GM23338 (cell line): ENCODE data around the gene SLC35G2. TPM values are rescaled to one million over a fixed set of nuclear protein-coding genes. Genes with fewer than 3 reads are reported as not detected.

Experiments used
- ATAC-seq: fragments of 200-7000 bp; cut with Tn5 transposase; 3 replicates; pipeline ENCODE4 v1.9.1; 2020
- DNase-seq: peaks from one replicate; pipeline ENCODE4 v3.0.0-alpha.2; 2015; ENCODE audit warnings: low spot score
- H2AFZ ChIP-seq: fragments of 200-600 bp; sonication (generic); 2 replicates; pipeline ENCODE4 v1.8.0; 2016; ENCODE audit warnings: antibody characterized with exemption, mild to moderate bottlenecking, moderate library complexity
- H3F3A ChIP-seq: fragments of 200-600 bp; sonication (generic); replicated peaks from 2 replicates; pipeline ENCODE4 v1.8.0; 2017; ENCODE audit warnings: antibody characterized with exemption, mixed run types, low read depth
- H3K27ac ChIP-seq: fragments of 200-600 bp; sonication (generic); 2 replicates; pipeline ENCODE4 v1.6.1; 2016; ENCODE audit warnings: low read depth
- H3K27me3 ChIP-seq: fragments of 200-600 bp; sonication (generic); 2 replicates; pipeline ENCODE4 v1.8.0; 2016; ENCODE audit warnings: mild to moderate bottlenecking, mixed run types, moderate library complexity; ENCODE audit not compliant: insufficient read depth
- H3K36me3 ChIP-seq: fragments of 200-600 bp; sonication (generic); 2 replicates; pipeline ENCODE4 v1.8.0; 2016; ENCODE audit warnings: mild to moderate bottlenecking; ENCODE audit not compliant: insufficient read depth
- H3K4me1 ChIP-seq: fragments of 200-600 bp; sonication (generic); 2 replicates; pipeline ENCODE4 v1.8.0; 2016; ENCODE audit warnings: mild to moderate bottlenecking, moderate library complexity; ENCODE audit not compliant: insufficient read depth
- H3K4me2 ChIP-seq: fragments of 200-600 bp; sonication (generic); 2 replicates; pipeline ENCODE4 v1.7.1; 2017; ENCODE audit warnings: mixed run types
- H3K4me3 ChIP-seq: fragments of 200-600 bp; sonication (generic); 2 replicates; pipeline ENCODE4 v1.6.1; 2016; ENCODE audit warnings: mixed run types
- H3K79me2 ChIP-seq: fragments of 200-600 bp; sonication (generic); replicated peaks from 2 replicates; pipeline ENCODE4 v1.8.0; 2017; ENCODE audit warnings: mild to moderate bottlenecking; ENCODE audit not compliant: insufficient read depth
- H3K9me2 ChIP-seq: fragments of 200-600 bp; sonication (generic); 2 replicates; pipeline ENCODE4 v1.8.0; 2017; ENCODE audit not compliant: insufficient read depth
- H4K20me1 ChIP-seq: fragments of 200-600 bp; sonication (generic); replicated peaks from 2 replicates; pipeline ENCODE4 v1.8.0; 2017; ENCODE audit warnings: mild to moderate bottlenecking; ENCODE audit not compliant: insufficient read depth
- H3K27ac Mint-ChIP-seq: 2 replicates; pipeline ENCODE4 v1.8.0; 2020; ENCODE audit warnings: inconsistent platforms, mild to moderate bottlenecking, moderate library complexity, mixed read lengths
- H3K27me3 Mint-ChIP-seq: 3 replicates; pipeline ENCODE4 v1.8.0; 2022; ENCODE audit warnings: low read depth, mild to moderate bottlenecking, moderate library complexity, mixed read lengths, inconsistent platforms; ENCODE audit not compliant: insufficient read depth, poor library complexity
- H3K36me3 Mint-ChIP-seq: 3 replicates; pipeline ENCODE4 v1.8.0; 2021; ENCODE audit warnings: low read depth, mild to moderate bottlenecking, inconsistent platforms, moderate library complexity, mixed read lengths
- H3K4me1 Mint-ChIP-seq: 3 replicates; pipeline ENCODE4 v1.8.0; 2020; ENCODE audit warnings: mild to moderate bottlenecking, inconsistent platforms, mixed read lengths
- H3K4me3 Mint-ChIP-seq: 3 replicates; pipeline ENCODE4 v1.8.0; 2021; ENCODE audit warnings: moderate library complexity, mild to moderate bottlenecking, inconsistent platforms, mixed read lengths
- H3K9me3 Mint-ChIP-seq: 3 replicates; pipeline ENCODE4 v1.8.0; 2020; ENCODE audit warnings: moderate library complexity, mild to moderate bottlenecking, inconsistent platforms, mixed read lengths
- ETS1 ChIP-seq: IDR thresholded peaks from 2 replicates; pipeline ENCODE4 v1.6.1; 2016; ENCODE audit warnings: antibody characterized with exemption
- EZH2phosphoT487 ChIP-seq: fragments of 200-600 bp; sonication (generic); IDR thresholded peaks from one replicate; pipeline ENCODE4 v1.8.1; 2018; ENCODE audit warnings: antibody characterized with exemption; ENCODE audit not compliant: unreplicated experiment
- JUNB ChIP-seq: IDR thresholded peaks from one replicate; pipeline ENCODE4 v1.6.1; 2016; ENCODE audit warnings: antibody characterized with exemption; ENCODE audit not compliant: unreplicated experiment
- NANOG ChIP-seq: IDR thresholded peaks from 2 replicates; pipeline ENCODE4 v1.6.1; 2016; ENCODE audit warnings: antibody characterized with exemption, borderline replicate concordance
- POLR2AphosphoS5 ChIP-seq: IDR thresholded peaks from 2 replicates; pipeline ENCODE4 v1.6.1; 2016; ENCODE audit warnings: antibody characterized with exemption, low read depth
- REST ChIP-seq: IDR thresholded peaks from one replicate; pipeline ENCODE4 v1.6.1; 2018; ENCODE audit warnings: antibody characterized with exemption; ENCODE audit not compliant: unreplicated experiment
- STAT1 ChIP-seq: IDR thresholded peaks from one replicate; pipeline ENCODE4 v1.6.1; 2016; ENCODE audit warnings: antibody characterized with exemption; ENCODE audit not compliant: unreplicated experiment
- ZNF114 ChIP-seq: fragments of 250-450 bp; sonication (Bioruptor Pico); IDR thresholded peaks from 2 replicates; pipeline ENCODE4 v1.5.0; 2020; ENCODE audit warnings: mild to moderate bottlenecking, moderate library complexity
- ZNF331 ChIP-seq: fragments of 250-450 bp; sonication (Bioruptor Pico); IDR thresholded peaks from 2 replicates; pipeline ENCODE4 v1.5.0; 2020; ENCODE audit warnings: low read depth, mild to moderate bottlenecking, moderate library complexity
- ZNF462 ChIP-seq: fragments of 250-450 bp; sonication (Bioruptor Pico); IDR thresholded peaks from 2 replicates; pipeline ENCODE4 v1.5.0; 2020; ENCODE audit warnings: mild to moderate bottlenecking, moderate library complexity
- polyA plus RNA-seq: library from polyadenylated mRNA; unstranded; fragments of >200 nt; fragmentation: Nextera tagmentation; extraction: Ambion mirVana; gene quantifications from 2 replicates; pipeline ENCODE4 v1.2.1, GENCODE V29; 2016
- total RNA-seq: library from RNA; depleted of rRNA; stranded (reverse); fragments of >200 nt; shearing (Covaris generic); gene quantifications from 2 replicates; pipeline ENCODE4 v1.2.3, GENCODE V29; 2014

SLC35G2 gene
- total and polyA plus RNA-seq, 2 experiments from 2014 or later: 6.8 to 8.8 TPM

- no peak for TF ChIP-seq ZNF462 (CRISPR knock-in tag)
Measured at GRCh38 chr3:136778865-136779264, 40.1 kb upstream of the SLC35G2 start (continued).

GRCh38 chr3:136780741-136781140 is 38.2 kb upstream of the SLC35G2 start:
- H3K27ac Mint-ChIP-seq: no peak overlapping the region
- Histone ChIP-seq H2AFZ (no peak overlapping the region), H3K36me3 (no peaks in the 10 kb centered on the region), H4K20me1 (no peaks in the 10 kb centered on the region), H3K27me3 (no peaks in the 10 kb centered on the region), H3F3A (no peaks in the 10 kb centered on the region), H3K4me3 (no peak overlapping the region), H3K9me2 (no peaks in the 10 kb centered on the region), H3K79me2 (no peaks in the 10 kb centered on the region), H3K27ac (no peak overlapping the region), H3K4me1 (no peaks in the 10 kb centered on the region), H3K4me2 (no peak overlapping the region)
- no peaks in the 10 kb centered on the region for H3K36me3 Mint-ChIP-seq
- ATAC-seq (no peak), DNase-seq (no peak)
- no peak for TF ChIP-seq ZNF331 (CRISPR knock-in tag)
- no peak for TF ChIP-seq JUNB
- TF ChIP-seq EZH2phosphoT487: no peak
- H3K4me1 Mint-ChIP-seq: no peaks in the 10 kb centered on the region
- H3K4me3 Mint-ChIP-seq: no peak overlapping the region
- no peaks in the 10 kb centered on the region for H3K9me3 Mint-ChIP-seq
- H3K27me3 Mint-ChIP-seq: peaks cover 4% of the 10 kb centered on the region

- peaks cover 15% of the 10 kb centered on the region; the same call in 2 of the 3 replicates for H3K4me1 Mint-ChIP-seq
- ATAC-seq (no peak), DNase-seq (no peak)
- TF ChIP-seq EZH2phosphoT487 (no peak), REST (no peak), ETS1 (no peak), ZNF114 (CRISPR knock-in tag) (no peak), STAT1 (no peak), NANOG (no peak), POLR2AphosphoS5 (no peak)
Measured at GRCh38 chr3:136783708-136784191, 35.2 kb upstream of the SLC35G2 start.

More at GRCh38 chr3:136783708-136784191, 35.2 kb upstream of the SLC35G2 start:
- H3K36me3 ChIP-seq: no peaks in the 10 kb centered on the region
- H3K4me1 ChIP-seq: peaks cover 17% of the 10 kb centered on the region
- no peaks in the 10 kb centered on the region for H3K79me2 ChIP-seq
- H3K27me3 Mint-ChIP-seq: peaks cover 5% of the 10 kb centered on the region
- H3K4me3 ChIP-seq: no peak overlapping the region
- H3F3A ChIP-seq: no peaks in the 10 kb centered on the region
- H3K27ac Mint-ChIP-seq: no peak overlapping the region; the same call in 1 of the 2 replicates
- no peaks in the 10 kb centered on the region for H4K20me1 ChIP-seq
- H3K4me2 ChIP-seq: no peak overlapping the region
- H3K27ac ChIP-seq: no peak overlapping the region
- H3K4me3 Mint-ChIP-seq: no peak overlapping the region
- no peaks in the 10 kb centered on the region; the same call in 2 of the 3 replicates for H3K9me3 Mint-ChIP-seq
- H3K9me2 ChIP-seq: no peaks in the 10 kb centered on the region
- H3K27me3 ChIP-seq: no peaks in the 10 kb centered on the region
- peak overlapping the region; percentile 74; the same call in 1 of the 2 replicates for H2AFZ ChIP-seq
- no peaks in the 10 kb centered on the region for H3K36me3 Mint-ChIP-seq
